K562 (cell line): ENCODE measurements around the gene ADK. TPM values are rescaled to one million over a fixed set of nuclear protein-coding genes. Genes with fewer than 3 reads are reported as not detected.

Source experiments
- ATAC-seq: fragments of 200-7000 bp; cut with Tn5 transposase; 3 replicates; pipeline ENCODE4 v1.9.1; 2020; ENCODE audit warnings: moderate library complexity
- BruUV-seq: library from RNA; stranded (reverse); fragments of 400-500 nt; replicated peaks from 2 replicates; lab custom pipeline; 2021; lab: Mats Ljungman, UMichigan
- CTCF ChIA-PET: fragments of 300-600 bp; formaldehyde crosslinking; extraction: SDS; loops from one replicate; lab custom pipeline; 2021; ENCODE audit warnings: low intra/inter-chr PET ratio; lab: Yijun Ruan, JAX
- POLR2A ChIA-PET: fragments of 300-600, 350-650 bp; sonication (Branson Sonifier 250); formaldehyde crosslinking; extraction: SDS; loops from one replicate; lab custom pipeline; 2021; ENCODE audit warnings: antibody characterized with exemption, inconsistent platforms; lab: Yijun Ruan, JAX
- DNase-seq, 4 experiments: peaks; one replicate each; pipeline versions ENCODE4 v3.0.0 to v3.0.0-alpha.2; 2011 to 2018; ENCODE audit warnings: low spot score in 3 of 4, mixed read lengths in 3 of 4; ENCODE audit errors: extremely low read depth in 1 of 4
- FAIRE-seq: peaks from 2 replicates; lab custom pipeline; 2011; peaks lifted over from hg19 to GRCh38; lab: Jason Lieb, UNC
- H2AFZ ChIP-seq: 2 replicates; pipeline ENCODE4 v1.6.0; 2011; ENCODE audit warnings: low read depth, low read length, control low read depth, inconsistent platforms
- H3K27ac ChIP-seq: fragments of 200-600 bp; 3 replicates; pipeline ENCODE4 v1.8.0; 2011; ENCODE audit warnings: low read depth, mild to moderate bottlenecking, control low read depth, inconsistent platforms, low read length, moderate library complexity, mixed read lengths; ENCODE audit errors: extremely low read depth
- H3K27me3 ChIP-seq, 2 experiments: fragments of 300-600 bp in 1 of 2; 2 replicates in 1 of 2; 3 replicates in 1 of 2; pipeline versions ENCODE4 v1.6.0 to v1.8.0; 2011; ENCODE audit warnings: inconsistent platforms in 2 of 2, low read length in 2 of 2, mild to moderate bottlenecking in 1 of 2, mixed read lengths in 1 of 2, moderate library complexity in 1 of 2; ENCODE audit not compliant: control insufficient read depth in 2 of 2, insufficient read depth in 2 of 2
- H3K36me3 ChIP-seq: fragments of 300-600 bp; 3 replicates; pipeline ENCODE4 v1.8.0; 2011; ENCODE audit warnings: mild to moderate bottlenecking, low read length, inconsistent platforms; ENCODE audit not compliant: control insufficient read depth, insufficient read depth
- H3K4me1 ChIP-seq, 2 experiments: fragments of 200-600 bp in 1 of 2; replicated peaks in 1 of 2; 2 replicates in 1 of 2; 3 replicates in 1 of 2; pipeline versions ENCODE4 v1.5.1 to v1.8.0; 2011; ENCODE audit warnings: inconsistent platforms in 2 of 2, low read length in 2 of 2, mild to moderate bottlenecking in 1 of 2, mixed read lengths in 1 of 2, moderate library complexity in 1 of 2; ENCODE audit not compliant: control insufficient read depth in 2 of 2, insufficient read depth in 2 of 2
- H3K4me2 ChIP-seq: 2 replicates; pipeline ENCODE4 v1.6.1; 2011; ENCODE audit warnings: low read length, control low read depth, inconsistent platforms, mixed read lengths; ENCODE audit not compliant: insufficient read depth
- H3K4me3 ChIP-seq: fragments of 200-600 bp; sonication (generic), shearing (Covaris generic); 2 replicates; pipeline ENCODE4 v1.5.1; 2016; ENCODE audit warnings: control low read depth, inconsistent platforms
- H3K79me2 ChIP-seq: fragments of 200-600 bp; 3 replicates; pipeline ENCODE4 v1.8.0; 2011; ENCODE audit warnings: low read length, inconsistent platforms; ENCODE audit not compliant: control insufficient read depth, insufficient read depth
- H3K9ac ChIP-seq, 2 experiments: 2 replicates each; pipeline versions ENCODE4 v1.6.0 to v1.6.1; 2011; ENCODE audit warnings: low read depth in 2 of 2, low read length in 2 of 2, control low read depth in 1 of 2, inconsistent platforms in 1 of 2, mild to moderate bottlenecking in 1 of 2, mixed read lengths in 1 of 2; ENCODE audit not compliant: insufficient read depth in 1 of 2
- H3K9me1 ChIP-seq: one replicate; pipeline ENCODE4 v1.6.0; 2011; ENCODE audit warnings: inconsistent platforms, mild to moderate bottlenecking, low read length, moderate library complexity; ENCODE audit not compliant: control insufficient read depth, insufficient read depth
- H3K9me3 ChIP-seq: replicated peaks from 2 replicates; pipeline ENCODE4 v1.5.1; 2011; ENCODE audit warnings: low read depth, low read length, inconsistent platforms; ENCODE audit not compliant: control insufficient read depth, insufficient read depth
- H4K20me1 ChIP-seq: replicated peaks from 2 replicates; pipeline ENCODE4 v1.6.1; 2011; ENCODE audit warnings: low read length, inconsistent platforms, mixed read lengths; ENCODE audit not compliant: control insufficient read depth, insufficient read depth
- BDP1 ChIP-seq: IDR thresholded peaks from 3 replicates; pipeline ENCODE4 v1.6.1; 2011; ENCODE audit not compliant: insufficient read length, insufficient read depth
- BRCA1 ChIP-seq, 2 experiments: fragments of 450-650 bp in 1 of 2; sonication (generic) in 1 of 2; formaldehyde crosslinking in 1 of 2; IDR thresholded peaks; 2 replicates each; pipeline versions ENCODE4 v1.5.0 to v1.6.1; 2017 to 2020; ENCODE audit warnings: mild to moderate bottlenecking in 1 of 2, missing genetic modification reagents in 1 of 2
- CBFB ChIP-seq: sonication (generic); formaldehyde crosslinking; IDR thresholded peaks from 2 replicates; pipeline ENCODE4 v1.4.0; 2020; ENCODE audit warnings: mild to moderate bottlenecking, missing genetic modification reagents
- CC2D1A ChIP-seq: fragments of 450-650 bp; IDR thresholded peaks from 2 replicates; pipeline ENCODE4 v1.6.1; 2017; ENCODE audit warnings: mild to moderate bottlenecking
- CHD2 ChIP-seq: IDR thresholded peaks from 2 replicates; pipeline ENCODE4 v1.6.1; 2011; ENCODE audit warnings: low read depth, low read length
- CREM ChIP-seq: IDR thresholded peaks from 2 replicates; pipeline ENCODE4 v1.6.1; 2014; ENCODE audit warnings: antibody characterized with exemption, low read depth
- GATA2 ChIP-seq: sonication (generic); formaldehyde crosslinking; IDR thresholded peaks from 2 replicates; pipeline ENCODE4 v1.4.0; 2020; ENCODE audit warnings: mild to moderate bottlenecking, missing genetic modification reagents
- HCFC1 ChIP-seq: IDR thresholded peaks from 2 replicates; pipeline ENCODE4 v1.6.1; 2012; ENCODE audit warnings: low read depth, low read length, improper control_type of control experiment
- HNRNPLL ChIP-seq: fragments of 200-400 bp; formaldehyde crosslinking; IDR thresholded peaks from 2 replicates; pipeline ENCODE4 v1.6.1; 2017; ENCODE audit warnings: low read length, low read depth, mild to moderate bottlenecking; ENCODE audit not compliant: poor library complexity, severe bottlenecking
- IFI16 ChIP-seq: fragments of 250-450 bp; sonication (Bioruptor Pico); IDR thresholded peaks from 2 replicates; pipeline ENCODE4 v2.1.2; 2022; ENCODE audit warnings: mild to moderate bottlenecking, inconsistent platforms
- IRF1 ChIP-seq: sonication (generic); formaldehyde crosslinking; IDR thresholded peaks from 2 replicates; pipeline ENCODE4 v1.8.0; 2022; ENCODE audit warnings: missing genetic modification reagents, mild to moderate bottlenecking, borderline replicate concordance
- IRF9 ChIP-seq: fragments of 450-650 bp; IDR thresholded peaks from 2 replicates; pipeline ENCODE4 v1.6.1; 2016; ENCODE audit warnings: missing biosample characterization, missing genetic modification characterization
- NR2C2 ChIP-seq, 2 experiments: fragments of 200-800 bp in 1 of 2; sonication (Bioruptor generic) in 1 of 2; sonication (generic) in 1 of 2; formaldehyde crosslinking in 1 of 2; IDR thresholded peaks; 2 replicates each; pipeline versions ENCODE4 v1.6.1 to v1.8.0; 2016 to 2022; ENCODE audit warnings: mild to moderate bottlenecking in 1 of 2, missing compliant biosample characterization in 1 of 2, missing genetic modification characterization in 1 of 2, missing genetic modification reagents in 1 of 2
- ZNF644 ChIP-seq: fragments of 200-800 bp; sonication (Bioruptor generic); IDR thresholded peaks from 2 replicates; pipeline ENCODE4 v1.6.1; 2016; ENCODE audit warnings: low read depth, missing genetic modification characterization, missing compliant biosample characterization
- ZNF695 ChIP-seq: fragments of 450-650 bp; formaldehyde crosslinking; IDR thresholded peaks from 2 replicates; pipeline ENCODE4 v1.4.0; 2020; ENCODE audit warnings: mild to moderate bottlenecking, moderate library complexity
- WGBS: fragments of 100-300 bp; shearing (Covaris generic); methylation state at CpG from one replicate; pipeline ENCODE4 v1.1.6; 2016; ENCODE audit warnings: low coverage, mixed read lengths; ENCODE audit not compliant: insufficient coverage; ENCODE audit errors: missing lambda C conversion rate; 5-methylcytosine and 5-hydroxymethylcytosine counted together
- in situ Hi-C: fragments of 300-500 bp; cut with MboI; formaldehyde crosslinking; loops from 4 replicates; pipeline ENCODE4 v1.15.0; 2018; ENCODE audit warnings: inconsistent platforms, mixed read lengths
- intact Hi-C: fragments of 100-400 bp; cut with micrococcal nuclease; formaldehyde crosslinking; loops from 2 replicates; pipeline ENCODE4 v1.14.2; 2022
- polyA plus RNA-seq, 8 experiments: library from polyadenylated mRNA; depleted of rRNA in 4 of 8; stranded (reverse) in 5 of 8; unstranded in 3 of 8; fragments of >200 nt; fragmentation: Nextera tagmentation in 2 of 8; fragmentation: Illumina TruSeq in 1 of 8; extraction: Ambion mirVana in 2 of 8; extraction: Trizol in 1 of 8; gene quantifications; 2 replicates each; pipeline versions ENCODE4 v1.2.1 to v1.2.3, GENCODE V29; 2011 to 2014; ENCODE audit warnings: inconsistent platforms in 1 of 8, missing spikeins in 1 of 8
- total RNA-seq, 7 experiments: library from RNA; depleted of rRNA in 6 of 7; stranded (reverse); fragments of >200 nt in 6 of 7; fragmentation: Illumina TruSeq in 2 of 7; extraction: Trizol in 2 of 7; gene quantifications; 2 replicates each; pipeline versions ENCODE4 v1.2.1 to v1.2.3, GENCODE V29; 2011 to 2021; ENCODE audit warnings: low replicate concordance in 1 of 7

The ADK gene
- total and polyA plus RNA-seq, 9 of the 15 experiments (the other 6 are each of a cell fraction or from before 2014, with no cell fraction given): 54.2 to 97.8 (median 73.6) TPM

- no peak for DNase-seq
- 83% methylated on average over 2 of the region's 2 CpGs for WGBS
- in situ Hi-C loops (no loop called here), intact Hi-C loops (no loop called here)
- Histone ChIP-seq H3K79me2 (no peaks in the 10 kb centered on the region), H3K9me1 (no peaks in the 10 kb centered on the region), H3K27me3 (no peaks in the 10 kb centered on the region), H3K4me3 (no peak overlapping the region), H4K20me1 (no peaks in the 10 kb centered on the region), H3K27ac (no peak overlapping the region), H3K36me3 (no peaks in the 10 kb centered on the region), H3K4me1 (no peaks in the 10 kb centered on the region), H3K4me2 (no peak overlapping the region), H2AFZ (no peak overlapping the region), H3K9ac (no peak overlapping the region), H3K9me3 (no peaks in the 10 kb centered on the region)
- ChIA-PET CTCF (no interaction called here), POLR2A (interaction anchor here (0.6 kb wide), 1 partner anchor 210 kb away, joined by 3 read pairs; no protein-coding TSS in a partner anchor)
- TF ChIP-seq ZNF695 (CRISPR knock-in tag) (no peak), BDP1 (no peak)
- ATAC-seq: no peak
- no TSS peak for BruUV-seq
- no peak for FAIRE-seq
Observed at GRCh38 chr10:74544106-74544505, 393.1 kb downstream of the ADK start.

GRCh38 chr10:74548676-74549075 is 397.7 kb downstream of the ADK start:
- no peak overlapping the region for H3K4me3 ChIP-seq
- no peaks in the 10 kb centered on the region for H3K79me2 ChIP-seq
- POLR2A ChIA-PET: no interaction called here
- no peaks in the 10 kb centered on the region for H3K27me3 ChIP-seq
- no peaks in the 10 kb centered on the region for H4K20me1 ChIP-seq
- H3K27ac ChIP-seq: no peak overlapping the region
- DNase-seq: no peak
- BruUV-seq: no TSS peak
- no peaks in the 10 kb centered on the region for H3K36me3 ChIP-seq
- no peak overlapping the region for H3K4me2 ChIP-seq
- WGBS: 92% methylated on average over 2 of the region's 2 CpGs
- in situ Hi-C loops (no loop called here), intact Hi-C loops (no loop called here)
- FAIRE-seq: no peak
- H3K9ac ChIP-seq: no peak overlapping the region
- no peak for ATAC-seq
- TF ChIP-seq BRCA1 (IDR thresholded peaks at IDR 0.05) (no peak), BRCA1 (CRISPR knock-in tag; IDR thresholded peaks at IDR 0.05) (no peak), CHD2 (no peak), NR2C2 (CRISPR knock-in tag; IDR thresholded peaks at IDR 0.05) (no peak), NR2C2 (tag; IDR thresholded peaks at IDR 0.05) (no peak), ZNF644 (tag) (no peak), CBFB (CRISPR knock-in tag) (no peak), HCFC1 (no peak), IFI16 (CRISPR knock-in tag) (no peak), CC2D1A (no peak), IRF9 (tag) (no peak), CREM (no peak), GATA2 (CRISPR knock-in tag) (no peak), HNRNPLL (no peak), IRF1 (CRISPR knock-in tag) (no peak)
- H3K4me1 ChIP-seq: no peaks in the 10 kb centered on the region
- H3K9me3 ChIP-seq: no peaks in the 10 kb centered on the region
- no peak overlapping the region for H2AFZ ChIP-seq
- no peaks in the 10 kb centered on the region for H3K9me1 ChIP-seq
- CTCF ChIA-PET: no interaction called here
